Renal cortical epithelial cell (primary cell): ENCODE results near the gene FRMD6. TPM values are rescaled to one million over a fixed set of nuclear protein-coding genes. Genes with fewer than 3 reads are reported as not detected.
"Not testable (repeated sequence)": the region's sequence is repeated elsewhere in the genome, so short reads cannot be mapped to it uniquely, and the experiment has no call there.

ENCODE experiments used
- DNase-seq: peaks from one replicate; pipeline ENCODE4 v3.0.0-alpha.2; 2011; ENCODE audit warnings: low read depth
- total RNA-seq: library from RNA; depleted of rRNA; stranded (reverse); fragments of >200 nt; gene quantifications from 2 replicates; pipeline ENCODE4 v1.2.3, GENCODE V29; 2014

FRMD6 gene
- total RNA-seq, 1 donor from 2014 or later, result 88.8 TPM

DNA sequence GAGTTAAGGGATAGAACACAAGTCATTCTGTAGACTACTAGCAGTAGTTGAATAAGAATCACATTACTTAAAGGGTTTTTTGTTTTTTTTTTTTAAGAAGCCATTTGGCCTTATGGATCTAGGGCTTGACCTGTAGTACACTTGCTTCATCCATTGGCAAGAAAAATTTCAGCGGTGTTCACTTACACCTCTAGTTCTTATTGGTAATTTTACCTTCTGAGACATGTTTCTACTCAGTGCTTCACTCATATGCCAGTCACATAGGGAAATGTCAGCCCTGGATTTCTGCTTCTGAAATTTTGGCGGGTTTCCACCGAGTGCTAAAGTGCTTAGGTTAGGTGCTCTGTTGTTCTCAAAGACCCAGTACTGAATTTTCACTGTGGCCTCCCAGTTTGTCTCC is 72.9 kb downstream of the FRMD6 start:
- DNase-seq, result no peak

GRCh38 chr14:51725061-51725460 is 73.4 kb downstream of the FRMD6 start:
- DNase-seq, result no peak

DNA sequence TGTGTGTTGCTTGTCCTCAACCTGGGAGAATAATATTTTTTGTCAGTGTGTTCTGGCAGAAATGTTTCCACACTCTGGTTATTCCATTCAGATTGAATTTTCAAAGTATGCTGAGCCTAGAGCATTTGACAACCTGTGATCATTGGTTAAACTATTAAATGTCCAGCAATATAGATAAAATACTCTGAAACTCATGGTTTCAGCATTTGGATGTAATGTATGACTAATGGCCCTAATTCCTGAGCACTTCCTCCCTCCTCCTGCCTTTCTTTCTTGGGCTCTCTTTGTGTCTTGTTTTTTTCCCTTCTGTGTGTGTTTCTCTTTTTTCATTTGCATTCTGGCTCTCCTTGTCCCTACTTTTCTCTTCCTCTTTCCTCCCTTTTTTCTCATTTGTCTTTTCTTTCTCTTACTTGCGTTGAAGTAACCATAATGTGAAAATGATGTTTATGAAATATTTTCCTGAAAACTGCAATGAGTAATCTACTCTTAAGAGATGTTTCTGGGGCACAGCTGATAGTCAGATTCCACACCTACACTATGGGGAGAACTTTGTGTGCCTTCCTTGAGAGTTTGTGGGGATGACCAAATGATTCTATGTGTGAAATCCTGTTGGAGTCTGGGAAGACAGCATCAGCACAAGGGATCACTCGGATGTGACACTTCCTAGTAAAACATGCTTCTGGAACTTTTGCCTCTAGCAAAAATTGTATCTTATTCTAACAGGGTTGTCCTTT is 74.6 kb downstream of the FRMD6 start:
- DNase-seq, result peak; percentile 7

DNA sequence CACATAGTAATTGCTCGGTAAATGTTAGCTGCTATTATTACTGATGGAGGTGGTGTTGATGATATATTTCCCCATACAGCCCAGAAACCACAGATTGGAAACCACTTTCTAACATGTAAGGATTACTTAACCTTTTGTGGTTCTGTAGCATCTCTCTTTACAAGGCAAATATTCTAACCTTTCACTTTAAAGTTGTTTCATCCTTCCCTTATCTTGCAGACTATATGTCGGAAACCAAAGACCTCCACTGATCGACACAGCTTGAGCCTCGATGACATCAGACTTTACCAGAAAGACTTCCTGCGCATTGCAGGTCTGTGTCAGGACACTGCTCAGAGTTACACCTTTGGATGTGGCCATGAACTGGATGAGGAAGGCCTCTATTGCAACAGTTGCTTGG is 75.8 kb downstream of the FRMD6 start:
- no peak for DNase-seq

DNA sequence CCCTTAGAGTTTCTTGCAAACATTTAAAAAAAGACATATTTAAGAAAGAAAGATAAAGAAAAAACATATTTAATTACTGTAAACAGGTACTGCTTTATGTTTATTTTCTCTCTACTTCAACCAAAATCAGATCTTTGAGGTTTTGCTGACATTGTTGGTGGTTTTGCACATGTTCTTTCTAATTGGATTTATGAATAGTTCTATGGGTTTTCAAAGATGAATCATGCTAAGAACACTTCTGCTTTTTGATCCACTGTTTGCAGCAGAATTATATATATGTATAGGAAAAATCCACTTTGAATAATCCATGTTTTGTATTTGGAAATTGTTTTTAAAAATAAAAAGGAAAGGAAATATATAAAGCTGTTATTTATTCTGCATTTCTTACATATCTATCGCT is 78.4 kb downstream of the FRMD6 start:
- no peak for DNase-seq

GRCh38 chr14:51730684-51731083 is 79.0 kb downstream of the FRMD6 start:
- DNase-seq, result no peak

DNA sequence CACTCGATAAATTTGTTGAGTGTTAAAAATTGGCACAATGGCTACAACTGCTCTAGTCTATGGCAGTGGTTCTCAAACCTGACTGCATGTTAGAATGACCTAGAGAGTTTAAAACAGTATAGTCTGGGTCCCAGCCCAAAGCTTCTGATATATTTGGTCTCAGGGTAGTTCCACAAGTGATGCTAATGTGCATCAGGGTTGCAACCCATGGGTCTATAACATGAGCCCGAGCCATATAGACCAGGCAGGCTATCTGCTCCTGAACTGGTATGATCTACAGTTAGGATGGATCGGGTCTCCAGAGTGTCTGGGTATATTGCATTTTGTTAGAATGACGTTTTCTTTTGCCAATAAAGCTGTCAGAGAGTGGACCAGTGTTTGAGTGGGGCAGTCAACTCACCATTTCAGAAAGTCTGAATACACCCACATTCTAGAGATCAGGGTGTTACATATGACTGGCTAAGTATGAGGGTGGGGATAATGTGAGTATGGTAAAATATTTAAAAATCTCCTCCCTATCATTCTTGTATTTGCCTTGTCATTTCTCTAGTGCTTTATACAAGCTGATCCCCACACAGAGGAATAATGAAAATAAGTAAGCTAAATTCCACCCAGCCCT is 80.9 kb downstream of the FRMD6 start:
- no peak for DNase-seq

GRCh38 chr14:51733147-51733546 is 81.4 kb downstream of the FRMD6 start:
- DNase-seq, result no peak

DNA sequence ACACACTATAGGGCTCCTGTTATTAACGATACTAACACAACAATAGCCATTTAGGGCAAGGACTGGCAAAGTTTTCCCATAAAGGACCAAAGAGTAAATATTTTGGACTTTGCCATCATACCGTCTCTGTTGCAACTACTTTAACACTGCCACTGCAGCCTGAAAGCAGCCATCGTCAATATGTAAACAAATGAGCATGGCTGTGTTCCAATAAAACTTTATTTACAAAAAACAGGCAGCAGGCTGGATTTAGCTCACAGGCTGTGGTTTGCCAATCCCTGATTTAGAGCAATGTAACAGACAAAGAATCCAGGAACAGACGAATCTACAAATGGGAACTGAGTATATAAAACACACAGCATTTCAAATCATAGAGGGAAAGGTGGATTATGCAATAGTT is 84.1 kb downstream of the FRMD6 start:
- no peak for DNase-seq

DNA sequence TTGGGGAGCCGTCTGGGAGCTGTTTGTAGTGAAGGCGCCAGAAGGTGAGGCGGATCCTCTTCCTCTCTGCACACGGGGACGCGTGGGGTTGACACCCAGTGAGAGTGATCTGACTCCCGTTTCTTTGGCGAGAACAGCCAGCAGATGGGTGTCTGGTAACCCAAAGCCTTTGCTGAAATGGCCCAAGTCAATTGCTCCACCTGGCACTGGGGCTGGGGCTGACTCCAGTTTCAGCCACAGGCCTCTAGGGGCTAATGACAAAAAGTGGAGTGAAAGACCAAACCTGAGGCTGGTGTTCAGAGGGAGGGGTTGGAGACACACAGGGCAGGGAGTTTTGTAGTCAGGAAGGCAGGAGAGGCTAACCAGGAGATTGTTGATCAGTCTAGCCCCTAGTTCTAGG is 87.0 kb downstream of the FRMD6 start:
- DNase-seq, result no peak

- DNase-seq, result no peak
Measured at GRCh38 chr14:51743588-51744000, 91.9 kb downstream of the FRMD6 start.

DNA sequence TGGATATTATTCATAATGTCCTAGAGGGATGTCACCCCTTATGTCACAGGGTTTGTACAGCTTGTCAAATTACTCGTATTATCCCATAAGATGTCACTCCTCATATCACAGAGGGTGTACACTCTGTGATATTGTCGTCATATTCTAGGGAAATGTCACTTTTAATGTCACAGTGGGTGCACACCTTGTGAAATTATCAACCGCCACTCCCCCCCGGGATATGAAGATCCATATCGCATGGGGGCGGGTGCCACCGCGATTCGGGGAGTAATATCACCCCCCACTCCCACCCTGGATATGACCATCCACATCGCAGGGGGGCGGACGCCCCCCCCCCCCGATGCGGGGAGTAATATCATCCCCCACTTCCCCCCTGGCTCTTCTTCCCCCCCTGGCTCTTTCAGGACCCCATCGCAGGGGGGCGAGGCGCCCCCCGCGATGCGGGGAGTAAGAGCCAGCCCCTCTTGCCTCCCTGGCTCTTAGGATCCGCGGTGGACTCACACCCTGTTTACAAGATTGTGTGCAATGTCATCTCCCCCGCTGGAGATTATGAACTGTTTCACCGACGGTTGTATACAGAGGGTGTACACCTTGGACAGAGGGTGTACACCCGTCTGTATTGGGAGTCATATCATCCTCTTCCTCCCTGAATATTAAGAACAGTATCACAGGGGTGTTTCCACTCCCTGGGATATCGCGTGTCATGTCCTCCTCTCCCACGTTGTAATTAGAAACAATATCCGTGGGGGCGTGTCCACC is 92.8 kb downstream of the FRMD6 start:
- DNase-seq, result no peak

DNA sequence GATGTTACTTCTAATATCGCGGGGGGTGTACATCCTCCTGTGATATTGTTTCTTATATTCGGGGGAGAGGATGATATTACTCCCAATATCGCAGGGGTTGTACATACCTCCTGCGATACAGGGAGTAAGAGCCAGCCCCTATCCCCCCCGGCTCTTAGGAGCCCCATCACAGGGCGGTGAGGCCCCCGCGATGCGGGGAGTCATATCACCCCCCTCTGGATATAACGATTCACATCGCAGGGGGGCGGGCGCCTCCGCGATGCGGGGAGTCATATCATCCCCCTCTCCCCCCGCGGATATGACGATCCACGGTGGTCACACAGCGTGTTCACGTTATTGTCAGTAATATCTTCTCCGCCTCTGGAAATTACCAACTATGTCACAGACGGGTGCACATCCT is 95.1 kb downstream of the FRMD6 start:
- not testable (repeated sequence) for DNase-seq

DNA sequence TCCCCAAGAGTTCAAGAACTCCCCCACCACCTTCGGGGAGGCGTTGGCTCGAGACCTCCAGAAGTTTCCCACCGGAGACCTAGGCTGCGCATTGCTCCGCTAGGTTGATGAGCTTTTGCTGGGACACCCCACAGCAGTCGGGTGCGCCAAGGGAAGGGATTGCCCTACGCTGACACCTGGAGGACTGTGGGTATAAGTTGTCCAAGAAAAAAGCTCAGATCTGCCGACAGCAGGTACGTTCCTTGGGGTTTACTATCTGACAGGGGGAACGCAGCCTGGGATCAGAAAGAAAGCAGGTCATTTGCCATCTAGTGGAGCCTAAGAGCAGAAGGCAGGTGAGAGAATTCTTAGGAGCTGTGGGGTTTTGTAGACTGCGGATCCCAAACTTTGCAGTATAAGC is 98.8 kb downstream of the FRMD6 start:
- peak; percentile 3 for DNase-seq

GRCh38 chr14:51751611-51752345 is 100.1 kb downstream of the FRMD6 start:
- DNase-seq, result not testable (repeated sequence)

DNA sequence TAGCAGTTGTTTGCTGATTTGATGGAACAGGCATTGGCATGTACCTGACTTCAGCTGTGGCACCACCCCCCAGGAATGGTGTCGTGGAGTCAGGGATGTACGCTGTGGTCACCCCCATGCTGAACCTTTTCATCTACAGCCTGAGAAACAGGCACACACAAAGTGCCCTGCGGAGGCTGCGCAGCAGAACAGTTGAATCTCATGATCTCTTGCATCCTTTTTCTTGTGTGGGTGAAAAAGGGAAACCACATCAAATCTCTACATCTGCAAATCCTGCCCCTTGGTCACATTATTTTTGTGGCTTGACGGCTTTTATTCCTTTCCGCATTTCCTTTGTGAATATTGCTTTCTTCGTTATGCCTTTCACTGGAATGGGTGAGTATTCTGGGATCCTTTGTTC is 106.0 kb downstream of the FRMD6 start:
- DNase-seq, result not testable (repeated sequence)

DNA sequence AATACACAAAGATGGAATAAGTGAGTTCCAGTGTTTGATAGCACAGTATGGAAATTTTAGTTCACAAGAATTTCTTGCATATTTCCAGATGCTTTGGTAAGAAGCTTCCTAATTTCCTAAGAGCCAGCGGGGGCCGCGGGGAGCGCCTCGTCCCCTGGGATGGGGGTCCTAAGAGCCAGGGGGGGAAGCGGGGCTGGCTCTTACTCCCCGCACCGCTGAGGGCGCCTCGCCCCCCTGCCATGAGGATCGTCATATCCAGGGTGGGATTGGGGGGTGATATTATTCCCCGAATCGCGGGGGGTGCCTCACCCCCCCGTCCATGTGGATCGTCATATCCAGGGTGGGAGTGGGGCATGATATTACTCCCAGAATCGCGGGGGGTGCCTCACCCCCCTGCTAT is 108.2 kb downstream of the FRMD6 start:
- no peak for DNase-seq

DNA sequence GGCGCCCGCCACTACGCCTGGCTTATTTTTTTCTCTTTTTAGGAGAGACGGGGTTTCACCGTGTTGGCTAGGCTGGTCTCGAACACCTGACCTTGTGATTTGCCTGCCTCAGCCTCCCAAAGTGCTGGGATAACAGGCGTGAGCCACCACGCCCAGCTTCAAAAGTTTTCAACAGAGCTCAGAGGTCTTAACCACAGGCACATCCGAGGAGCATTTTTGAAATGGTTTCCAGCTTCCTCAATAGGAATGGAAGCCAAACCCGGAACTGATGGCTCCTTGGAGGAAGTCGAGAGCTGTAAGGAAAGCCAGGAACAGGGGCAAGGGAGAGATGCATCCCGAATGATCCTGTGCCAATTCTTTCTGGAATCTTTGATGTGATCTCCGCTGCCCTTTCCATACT is 114.0 kb downstream of the FRMD6 start:
- DNase-seq, result not testable (repeated sequence)

DNA sequence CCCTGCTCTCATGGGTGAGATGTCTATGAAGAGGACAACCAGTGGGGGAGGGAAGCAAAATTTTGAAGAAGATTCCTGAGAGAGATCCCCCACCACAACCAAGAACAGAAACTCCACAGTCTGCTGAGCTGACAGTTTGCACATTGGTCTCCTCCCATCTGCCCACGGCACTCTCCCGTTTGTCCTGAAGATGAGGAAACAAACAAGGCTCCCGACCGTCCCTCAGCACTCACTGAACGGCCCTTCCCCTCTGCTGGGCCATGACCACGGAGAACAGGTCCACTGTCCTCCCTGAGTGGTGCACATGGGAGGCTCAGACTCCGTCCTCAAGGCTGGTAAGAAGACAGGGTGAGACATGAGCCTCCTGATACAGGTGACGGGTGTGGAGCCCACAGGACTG is 114.9 kb downstream of the FRMD6 start:
- not testable (repeated sequence) for DNase-seq

GRCh38 chr14:51769261-51769660 is 117.6 kb downstream of the FRMD6 start:
- not testable (repeated sequence) for DNase-seq

GRCh38 chr14:51774209-51774608 is 122.5 kb downstream of the FRMD6 start:
- DNase-seq, result no peak
